Panc1 (cell line): Measurements from ENCODE around the gene TCHHL1. TPM values are rescaled to one million over a fixed set of nuclear protein-coding genes. Genes with fewer than 3 reads are reported as not detected.

ENCODE experiments used
- ATAC-seq: fragments of 200-7000 bp; cut with Tn5 transposase; 2 replicates; pipeline ENCODE4 v1.9.1; 2020; ENCODE audit warnings: mild to moderate bottlenecking, moderate library complexity
- BruUV-seq: library from RNA; stranded (reverse); fragments of 400-500 nt; replicated peaks from 2 replicates; lab custom pipeline; 2021; lab: Mats Ljungman, UMichigan
- CTCF ChIA-PET: fragments of 300-600 bp; sonication (Branson Sonifier 250); formaldehyde crosslinking; loops from one replicate; lab custom pipeline; 2022; ENCODE audit warnings: antibody characterized with exemption; lab: Charles Lee
- POLR2A ChIA-PET: fragments of 300-600 bp; sonication (Branson Sonifier 250); formaldehyde crosslinking; loops from one replicate; lab custom pipeline; 2022; ENCODE audit warnings: antibody characterized with exemption; lab: Charles Lee
- DNase-seq: peaks from one replicate; pipeline ENCODE4 v3.0.0-alpha.2; 2010; ENCODE audit warnings: low read depth, low spot score
- H3K27ac ChIP-seq: 2 replicates; pipeline ENCODE4 v1.5.1; 2011; ENCODE audit warnings: mild to moderate bottlenecking, low read length, inconsistent platforms
- H3K27me3 ChIP-seq: fragments of 200-500 bp; sonication (Bioruptor generic); 2 replicates; pipeline ENCODE4 v1.6.0; 2014; ENCODE audit warnings: low read length, inconsistent platforms; ENCODE audit not compliant: control insufficient read depth, insufficient read depth
- H3K36me3 ChIP-seq: fragments of 200-500 bp; sonication (Bioruptor generic); 2 replicates; pipeline ENCODE4 v1.5.1; 2014; ENCODE audit warnings: inconsistent platforms, mild to moderate bottlenecking, low read length, moderate library complexity; ENCODE audit not compliant: control insufficient read depth, insufficient read depth
- H3K4me1 ChIP-seq: 2 replicates; pipeline ENCODE4 v1.5.1; 2011; ENCODE audit warnings: inconsistent platforms, mild to moderate bottlenecking, low read length, moderate library complexity; ENCODE audit not compliant: control insufficient read depth, insufficient read depth
- H3K4me3 ChIP-seq, 2 experiments: 2 replicates each; pipeline ENCODE4 v1.5.1; 2011 to 2012; ENCODE audit warnings: low read depth in 2 of 2, low read length in 2 of 2, mild to moderate bottlenecking in 2 of 2, inconsistent platforms in 1 of 2, moderate library complexity in 1 of 2
- H3K9me3 ChIP-seq: fragments of 200-500 bp; sonication (Bioruptor generic); 2 replicates; pipeline ENCODE4 v1.5.1; 2014; ENCODE audit warnings: low read depth, mild to moderate bottlenecking, inconsistent platforms, low read length, moderate library complexity; ENCODE audit not compliant: control insufficient read depth, insufficient read depth
- CTCF ChIP-seq: fragments of 450-650 bp; IDR thresholded peaks from 2 replicates; pipeline ENCODE4 v1.5.1; 2017; ENCODE audit warnings: mild to moderate bottlenecking
- POLR2AphosphoS5 ChIP-seq: IDR thresholded peaks from 2 replicates; pipeline ENCODE4 v1.6.1; 2012; ENCODE audit warnings: mild to moderate bottlenecking, low read depth, low read length, moderate library complexity
- SIN3A ChIP-seq: IDR thresholded peaks from 2 replicates; pipeline ENCODE4 v1.6.1; 2012; ENCODE audit warnings: low read depth, mild to moderate bottlenecking, low read length, moderate library complexity, borderline replicate concordance; ENCODE audit not compliant: insufficient read depth
- TCF7L2 ChIP-seq: IDR thresholded peaks from 2 replicates; pipeline ENCODE4 v1.6.1; 2011; ENCODE audit warnings: mild to moderate bottlenecking, low read depth, low read length, inconsistent platforms
- in situ Hi-C: cut with HindIII; loops from 2 replicates; pipeline ENCODE4 v1.10.0; 2016; ENCODE audit warnings: low sequenced_read_pairs, low pct_unique_long_range_greater_than_20kb
- intact Hi-C: fragments of 100-400 bp; cut with micrococcal nuclease; formaldehyde crosslinking; loops from one replicate; pipeline ENCODE4 v1.10.0; 2022; ENCODE audit not compliant: unreplicated experiment
- total RNA-seq: library from RNA; stranded (reverse); gene quantifications from one replicate; pipeline ENCODE4 v1.2.1, GENCODE V29; 2021; ENCODE audit not compliant: unreplicated experiment
- TF ChIP-seq, protein P1 (sequence below), 2 experiments: IDR thresholded peaks; 2 replicates each; pipeline ENCODE4 v1.6.1; 2011 to 2012; ENCODE audit warnings: low read depth in 2 of 2, control low read depth in 1 of 2, low read length in 1 of 2, mild to moderate bottlenecking in 1 of 2, moderate library complexity in 1 of 2; ENCODE audit not compliant: insufficient read depth in 1 of 2

The TCHHL1 gene
- total RNA-seq, 1 experiment from 2014 or later: not detected

- Histone ChIP-seq H3K27me3 (peaks cover 32% of the 10 kb centered on the region), H3K27ac (no peak overlapping the region), H3K4me1 (peaks cover 5% of the 10 kb centered on the region; the same call in 1 of the 2 replicates), H3K9me3 (no peaks in the 10 kb centered on the region), H3K4me3 (peak overlapping the region; percentile 53 to 78), H3K36me3 (no peaks in the 10 kb centered on the region)
- in situ Hi-C loops: no loop called here
- DNase-seq: no peak
- ATAC-seq: no peak
- no TSS peak for BruUV-seq
- CTCF ChIA-PET: no interaction called here
- TF ChIP-seq CTCF (no peak), SIN3A (no peak), POLR2AphosphoS5 (no peak), TCF7L2 (no peak)
- TF ChIP-seq, protein P1, sequence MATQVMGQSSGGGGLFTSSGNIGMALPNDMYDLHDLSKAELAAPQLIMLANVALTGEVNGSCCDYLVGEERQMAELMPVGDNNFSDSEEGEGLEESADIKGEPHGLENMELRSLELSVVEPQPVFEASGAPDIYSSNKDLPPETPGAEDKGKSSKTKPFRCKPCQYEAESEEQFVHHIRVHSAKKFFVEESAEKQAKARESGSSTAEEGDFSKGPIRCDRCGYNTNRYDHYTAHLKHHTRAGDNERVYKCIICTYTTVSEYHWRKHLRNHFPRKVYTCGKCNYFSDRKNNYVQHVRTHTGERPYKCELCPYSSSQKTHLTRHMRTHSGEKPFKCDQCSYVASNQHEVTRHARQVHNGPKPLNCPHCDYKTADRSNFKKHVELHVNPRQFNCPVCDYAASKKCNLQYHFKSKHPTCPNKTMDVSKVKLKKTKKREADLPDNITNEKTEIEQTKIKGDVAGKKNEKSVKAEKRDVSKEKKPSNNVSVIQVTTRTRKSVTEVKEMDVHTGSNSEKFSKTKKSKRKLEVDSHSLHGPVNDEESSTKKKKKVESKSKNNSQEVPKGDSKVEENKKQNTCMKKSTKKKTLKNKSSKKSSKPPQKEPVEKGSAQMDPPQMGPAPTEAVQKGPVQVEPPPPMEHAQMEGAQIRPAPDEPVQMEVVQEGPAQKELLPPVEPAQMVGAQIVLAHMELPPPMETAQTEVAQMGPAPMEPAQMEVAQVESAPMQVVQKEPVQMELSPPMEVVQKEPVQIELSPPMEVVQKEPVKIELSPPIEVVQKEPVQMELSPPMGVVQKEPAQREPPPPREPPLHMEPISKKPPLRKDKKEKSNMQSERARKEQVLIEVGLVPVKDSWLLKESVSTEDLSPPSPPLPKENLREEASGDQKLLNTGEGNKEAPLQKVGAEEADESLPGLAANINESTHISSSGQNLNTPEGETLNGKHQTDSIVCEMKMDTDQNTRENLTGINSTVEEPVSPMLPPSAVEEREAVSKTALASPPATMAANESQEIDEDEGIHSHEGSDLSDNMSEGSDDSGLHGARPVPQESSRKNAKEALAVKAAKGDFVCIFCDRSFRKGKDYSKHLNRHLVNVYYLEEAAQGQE (IDR thresholded peaks at IDR 0.05; ENCODE audit: insufficient read depth in 1 of 2, low read depth in 2 of 2, low read length in 1 of 2): no peak
- POLR2A ChIA-PET: no interaction called here
- intact Hi-C loops: no loop called here
These were observed 20.6 kb upstream of the TCHHL1 start for GRCh38 chr1:152109231-152109997.

GRCh38 chr1:152108882-152109222 lies 20.0 kb upstream of the TCHHL1 start:
- BruUV-seq: no TSS peak
- H3K27ac ChIP-seq: no peak overlapping the region
- CTCF ChIA-PET: no interaction called here
- TF ChIP-seq, protein P1 (IDR thresholded peaks at IDR 0.05; ENCODE audit: insufficient read depth in 1 of 2, low read depth in 2 of 2, low read length in 1 of 2): no peak
- TF ChIP-seq TCF7L2: no peak
- POLR2A ChIA-PET: no interaction called here
- DNase-seq (no peak), ATAC-seq (no peak)
- H3K36me3 ChIP-seq: no peaks in the 10 kb centered on the region
- H3K4me3 ChIP-seq: no peak overlapping the region; a peak in 1 of 4 replicates
- intact Hi-C loops: no loop called here
- in situ Hi-C loops: no loop called here
- no peaks in the 10 kb centered on the region for H3K9me3 ChIP-seq
- peaks cover 5% of the 10 kb centered on the region; the same call in 1 of the 2 replicates for H3K4me1 ChIP-seq
- peaks cover 28% of the 10 kb centered on the region for H3K27me3 ChIP-seq
